ENCODE data around the gene NINJ2.

DNA sequence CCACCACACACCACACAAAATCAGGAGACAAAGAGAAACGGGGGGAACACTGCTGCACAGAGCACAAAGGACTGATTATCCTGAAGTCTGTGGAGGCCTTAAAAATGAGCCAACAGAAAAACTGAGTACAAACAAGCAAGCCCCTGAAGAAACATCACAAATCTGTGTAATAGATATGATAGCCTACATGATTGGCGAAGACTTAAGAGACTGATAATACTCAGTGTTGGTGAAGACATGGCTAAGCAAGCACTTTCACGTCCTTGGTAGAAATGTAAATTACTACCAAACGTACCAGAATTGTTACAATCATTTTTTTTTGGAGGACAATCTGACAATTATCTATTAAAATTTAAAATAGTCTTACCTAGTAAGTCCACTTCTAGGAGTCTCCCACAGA, 74.6 kb downstream of the NINJ2 start:
- TF ChIP-seq, protein P1, sequence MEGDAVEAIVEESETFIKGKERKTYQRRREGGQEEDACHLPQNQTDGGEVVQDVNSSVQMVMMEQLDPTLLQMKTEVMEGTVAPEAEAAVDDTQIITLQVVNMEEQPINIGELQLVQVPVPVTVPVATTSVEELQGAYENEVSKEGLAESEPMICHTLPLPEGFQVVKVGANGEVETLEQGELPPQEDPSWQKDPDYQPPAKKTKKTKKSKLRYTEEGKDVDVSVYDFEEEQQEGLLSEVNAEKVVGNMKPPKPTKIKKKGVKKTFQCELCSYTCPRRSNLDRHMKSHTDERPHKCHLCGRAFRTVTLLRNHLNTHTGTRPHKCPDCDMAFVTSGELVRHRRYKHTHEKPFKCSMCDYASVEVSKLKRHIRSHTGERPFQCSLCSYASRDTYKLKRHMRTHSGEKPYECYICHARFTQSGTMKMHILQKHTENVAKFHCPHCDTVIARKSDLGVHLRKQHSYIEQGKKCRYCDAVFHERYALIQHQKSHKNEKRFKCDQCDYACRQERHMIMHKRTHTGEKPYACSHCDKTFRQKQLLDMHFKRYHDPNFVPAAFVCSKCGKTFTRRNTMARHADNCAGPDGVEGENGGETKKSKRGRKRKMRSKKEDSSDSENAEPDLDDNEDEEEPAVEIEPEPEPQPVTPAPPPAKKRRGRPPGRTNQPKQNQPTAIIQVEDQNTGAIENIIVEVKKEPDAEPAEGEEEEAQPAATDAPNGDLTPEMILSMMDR (IDR thresholded peaks at IDR 0.05): no peak
- TF ChIP-seq EP300 (IDR thresholded peaks at IDR 0.05; ENCODE audit: low read depth) (no peak), POLR2A (IDR thresholded peaks at IDR 0.05) (no peak), POLR2AphosphoS5 (IDR thresholded peaks at IDR 0.05) (no peak)
